ENCODE results near the gene SP1.

SP1 gene

GRCh38 chr12:53452159-53453077, 72.4 kb downstream of the SP1 start:
- peak; percentile 27 to 67 for DNase-seq

GRCh38 chr12:53453953-53454640, 74.1 kb downstream of the SP1 start:
- DNase-seq: no peak

GRCh38 chr12:53454707-53455106, 74.7 kb downstream of the SP1 start:
- no peak for DNase-seq

- DNase-seq: no peak
Measured at GRCh38 chr12:53456654-53457366, 76.8 kb downstream of the SP1 start.

- no peak for DNase-seq
Measured at GRCh38 chr12:53459097-53459496, 79.1 kb downstream of the SP1 start.

GRCh38 chr12:53461059-53461458, 81.1 kb downstream of the SP1 start:
- DNase-seq: no peak

GRCh38 chr12:53461591-53461990, 81.6 kb downstream of the SP1 start:
- no peak for DNase-seq

- no peak for DNase-seq
Measured at GRCh38 chr12:53462935-53463334, 83.0 kb downstream of the SP1 start.

GRCh38 chr12:53463802-53464560, 84.0 kb downstream of the SP1 start:
- no peak for DNase-seq

GRCh38 chr12:53464685-53465418, 84.9 kb downstream of the SP1 start:
- no peak for DNase-seq

- DNase-seq: no peak
Measured at GRCh38 chr12:53465679-53466078, 85.7 kb downstream of the SP1 start.

All from SHP77 (cell line).